ENCODE data around the gene LTBR.

LTBR gene

GRCh38 chr12:6369916-6370575, 13.9 kb upstream of the LTBR start:
- DNase-seq = no peak

GRCh38 chr12:6370576-6370935, 13.4 kb upstream of the LTBR start:
- no peak for DNase-seq

DNA sequence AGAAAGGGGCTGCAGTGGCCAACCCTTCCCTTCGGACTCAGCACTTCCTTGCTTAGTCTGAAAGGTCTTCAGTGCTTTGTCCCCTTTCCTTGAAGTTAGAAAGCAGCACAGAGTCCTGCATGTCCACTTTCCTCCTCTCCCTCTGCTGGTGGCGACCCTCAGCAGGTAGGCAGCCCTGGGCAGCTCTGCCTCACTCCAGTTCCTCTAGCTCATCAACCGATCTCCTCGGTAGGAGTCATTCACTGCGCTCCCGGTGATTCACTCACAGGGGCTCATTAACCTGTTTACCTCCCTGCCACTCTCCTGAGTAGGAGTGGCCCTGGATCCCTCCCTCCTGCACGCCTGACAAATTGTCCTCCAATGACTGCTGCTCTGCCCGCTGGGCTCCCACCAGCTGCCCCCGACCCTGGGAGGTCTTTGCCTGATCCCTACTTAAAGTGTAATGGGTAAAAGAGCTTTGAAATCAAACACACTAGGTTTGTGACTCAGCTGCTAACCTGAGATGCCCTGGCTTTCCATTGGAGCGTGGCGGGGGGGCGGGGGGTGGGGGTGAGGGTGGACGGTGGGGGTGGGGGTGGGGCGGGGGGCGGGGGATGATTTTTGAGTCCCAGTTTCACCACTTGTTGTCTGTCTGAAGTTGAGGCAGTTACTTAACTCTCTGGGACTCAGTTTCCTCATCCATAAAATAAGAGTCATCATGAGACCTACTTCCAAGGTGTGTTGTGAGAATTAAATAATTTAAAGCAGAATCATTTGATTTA, 12.8 kb upstream of the LTBR start:
- no peak for DNase-seq

DNA sequence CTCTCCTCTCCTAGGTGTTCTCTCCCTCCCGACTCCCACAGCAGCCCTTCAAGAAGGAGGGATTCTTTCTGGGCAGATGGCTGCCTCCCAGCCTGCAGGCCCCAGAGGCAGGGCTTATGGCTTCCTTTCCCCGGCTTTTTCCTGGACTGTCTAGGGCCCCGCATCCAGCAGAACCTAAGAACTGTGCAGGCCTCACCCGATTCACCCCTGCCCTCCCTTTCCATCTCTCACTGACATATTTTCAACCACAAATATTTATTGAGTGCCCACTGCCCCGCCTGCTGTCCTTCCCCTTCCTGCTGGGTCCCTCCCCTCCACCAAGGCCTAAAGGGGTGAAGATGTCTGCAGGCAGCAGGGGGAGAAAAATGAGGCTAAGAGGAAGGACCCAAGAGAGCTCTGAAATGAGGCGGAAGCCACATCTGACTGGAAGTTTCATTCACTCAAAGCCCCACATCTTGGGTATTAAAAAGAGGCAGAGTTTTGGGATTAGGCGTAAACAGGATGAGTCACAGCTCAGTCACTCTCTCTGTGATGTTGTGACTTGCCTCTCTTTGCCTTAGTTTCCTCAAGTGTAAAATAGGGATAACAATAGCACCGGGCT, 11.5 kb upstream of the LTBR start:
- peak; percentile 77 to 82 for DNase-seq

DNA sequence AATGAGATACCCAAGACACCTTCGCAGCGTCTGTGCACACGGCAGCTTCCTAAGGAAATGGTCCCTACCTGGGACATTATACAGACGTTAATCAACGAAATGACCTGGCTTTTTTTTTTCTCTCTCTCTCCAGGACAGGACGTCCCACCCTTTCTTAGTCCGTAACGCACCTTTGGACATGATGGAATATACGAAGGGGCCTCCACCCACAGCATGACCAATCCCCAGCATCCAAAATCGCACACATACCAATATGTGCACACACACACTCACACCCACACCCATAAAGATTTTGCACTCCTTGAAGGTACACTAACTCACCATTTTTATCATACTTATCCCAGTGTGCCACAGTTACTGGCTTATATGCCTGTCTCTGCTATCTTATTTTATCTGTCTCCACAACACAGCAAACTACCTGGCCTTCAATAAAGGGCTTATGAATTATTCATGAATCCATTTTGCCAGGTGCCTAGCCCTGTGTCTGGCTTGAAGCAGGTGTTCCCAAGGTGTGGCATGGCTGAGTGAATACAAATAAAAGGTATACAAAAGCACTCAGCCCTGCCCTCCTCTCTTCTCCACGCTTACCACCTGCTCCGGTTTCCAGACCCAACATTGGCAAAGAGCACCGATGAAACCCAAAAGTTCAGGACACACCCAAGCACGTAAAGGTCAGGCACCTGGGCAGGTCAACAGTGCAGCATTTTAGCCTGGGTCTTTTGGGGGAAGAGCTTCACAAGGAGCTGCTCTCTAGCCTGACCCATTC, 10.8 kb upstream of the LTBR start:
- no peak for DNase-seq

- DNase-seq = no peak
Measured at GRCh38 chr12:6374028-6374785, 9.8 kb upstream of the LTBR start.

GRCh38 chr12:6374786-6375160, 9.2 kb upstream of the LTBR start:
- DNase-seq = no peak

DNA sequence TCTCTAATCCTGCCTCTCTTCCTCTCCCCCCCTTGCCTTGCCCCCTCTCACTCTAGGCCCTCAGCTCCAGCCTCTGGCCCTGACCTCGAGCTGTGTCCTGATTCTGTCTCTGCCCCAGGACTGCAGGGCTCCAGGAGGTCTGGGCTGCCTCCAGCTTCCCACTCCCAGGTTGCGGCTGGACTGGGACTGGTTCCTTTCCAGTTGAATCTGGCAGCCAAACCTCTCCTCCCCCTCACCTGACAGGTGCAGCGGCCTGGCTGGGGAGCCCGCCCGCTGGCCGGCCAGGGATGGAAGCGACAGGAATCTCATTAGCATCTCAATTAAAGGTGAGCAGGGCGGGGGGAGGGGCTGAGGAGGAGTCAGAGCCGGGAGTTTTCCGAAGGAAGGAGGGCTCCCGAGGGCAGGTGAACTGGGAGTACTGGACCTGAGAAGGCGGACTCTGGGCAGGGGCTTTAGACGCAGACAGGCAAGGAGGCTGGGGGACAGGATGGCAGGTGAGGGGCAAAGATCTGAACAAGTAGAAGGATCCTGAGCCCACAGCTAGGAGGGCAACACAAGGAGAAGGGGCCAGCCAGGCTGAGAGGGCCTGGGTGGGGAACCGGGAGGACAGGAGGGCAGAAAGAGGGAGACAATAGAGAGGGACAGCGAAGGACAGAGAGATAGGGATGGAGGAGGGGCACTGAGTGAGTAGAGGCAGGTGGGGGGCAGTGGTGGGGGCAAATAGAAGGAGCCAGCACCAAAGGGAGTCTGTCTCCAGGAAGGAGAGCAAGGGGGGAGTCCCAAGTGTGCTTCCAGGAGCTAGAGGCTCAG, 8.5 kb upstream of the LTBR start, which contains the start of gene SCNN1A:
Gene SCNN1A (minus strand): TSS at position 295 of the 810 bp plus-strand sequence. CDS start 780 bp downstream, outside the sequence.
- DNase-seq = no peak

DNA sequence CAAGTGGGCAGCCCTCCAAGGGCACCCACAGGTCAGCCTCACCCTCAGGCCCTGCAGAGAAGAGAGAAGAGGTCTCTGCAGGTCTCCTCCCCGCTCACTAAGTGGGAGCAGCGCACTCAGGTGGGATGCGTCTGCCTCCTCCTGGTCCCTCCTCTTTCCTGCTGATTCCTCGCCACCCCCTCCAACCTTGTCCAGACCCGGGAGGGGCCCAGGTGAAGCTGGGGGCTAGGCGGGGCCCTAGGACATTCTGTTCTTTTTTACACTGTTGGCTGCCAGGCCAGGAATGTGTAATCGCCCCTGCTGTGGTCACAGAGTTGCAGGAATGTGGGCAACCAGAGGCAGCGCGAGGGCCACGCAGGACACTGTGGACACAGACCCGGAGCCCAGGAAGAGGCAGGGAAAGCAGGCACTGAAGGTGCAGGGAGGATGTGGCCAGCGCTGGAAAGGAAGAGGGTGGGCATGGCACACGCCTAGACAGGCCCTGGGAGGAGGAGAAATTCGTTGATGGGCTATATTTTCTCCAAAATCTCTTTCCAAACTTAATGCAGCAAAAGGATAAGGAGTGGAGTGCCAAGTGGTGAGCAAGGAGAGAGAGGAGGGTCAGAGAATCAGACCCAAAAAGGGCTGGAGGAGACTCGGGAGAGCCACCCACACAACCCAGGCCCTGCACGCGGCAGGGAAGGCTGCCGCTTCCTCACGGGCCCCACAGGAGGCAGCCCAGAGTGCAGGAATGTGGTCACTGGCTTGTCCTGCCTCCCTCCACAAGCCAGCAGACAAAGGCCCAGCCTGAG, 7.7 kb upstream of the LTBR start:
- DNase-seq = no peak

GRCh38 chr12:6376870-6377666, 6.9 kb upstream of the LTBR start:
- DNase-seq = no peak

DNA sequence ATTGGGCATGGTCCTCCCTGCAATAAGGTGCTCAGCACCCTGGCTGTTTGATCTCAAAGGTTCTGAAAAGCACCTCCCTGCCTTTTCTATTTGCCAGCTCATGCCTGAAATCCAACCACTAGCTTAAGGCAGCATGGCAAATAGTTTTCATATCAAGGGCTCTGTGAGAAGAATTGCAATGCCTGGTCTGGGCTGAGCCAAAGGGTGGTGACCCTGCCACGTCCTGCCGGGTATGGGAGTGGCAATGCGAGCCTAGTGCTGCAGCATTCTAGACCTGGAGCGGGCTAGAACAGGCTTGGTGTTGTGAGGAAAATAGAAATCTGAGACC, 6.3 kb upstream of the LTBR start:
- DNase-seq = no peak

DNA sequence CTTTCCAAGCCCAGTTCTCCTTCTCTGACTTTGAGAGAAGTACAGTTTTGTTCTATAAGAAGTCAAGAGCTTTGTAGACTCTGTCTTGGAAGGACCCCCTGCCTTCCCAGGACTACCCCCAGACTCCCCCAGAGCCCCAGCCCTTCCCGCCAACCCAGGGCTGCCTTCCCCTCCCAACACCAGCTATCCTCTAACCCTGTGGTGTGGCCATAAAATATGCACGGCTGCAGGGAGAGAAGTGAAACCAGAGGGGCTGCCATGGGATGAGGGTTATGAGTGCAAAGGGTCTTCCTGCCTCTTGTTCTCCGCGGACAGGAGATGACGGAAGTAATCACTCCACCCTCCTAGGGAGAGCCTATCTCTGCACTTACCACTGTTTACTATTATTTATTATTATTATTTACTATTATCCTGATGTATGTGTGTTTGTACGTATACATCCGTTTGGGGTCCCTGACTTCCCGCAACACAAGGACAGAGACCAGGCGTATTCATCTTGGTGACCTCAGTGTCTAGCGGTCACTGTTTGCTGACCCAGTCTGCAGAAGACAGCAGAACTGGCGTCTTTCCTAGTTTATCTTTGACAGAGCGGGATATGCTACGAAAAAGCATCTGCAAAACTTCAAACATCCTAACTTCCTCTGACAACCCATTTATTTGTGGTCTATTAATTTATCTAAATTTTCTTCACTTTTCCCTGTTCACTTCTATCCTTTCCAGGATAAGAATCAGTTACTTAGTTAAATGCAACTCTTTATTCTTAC, 5.1 kb upstream of the LTBR start:
- no peak for DNase-seq

DNA sequence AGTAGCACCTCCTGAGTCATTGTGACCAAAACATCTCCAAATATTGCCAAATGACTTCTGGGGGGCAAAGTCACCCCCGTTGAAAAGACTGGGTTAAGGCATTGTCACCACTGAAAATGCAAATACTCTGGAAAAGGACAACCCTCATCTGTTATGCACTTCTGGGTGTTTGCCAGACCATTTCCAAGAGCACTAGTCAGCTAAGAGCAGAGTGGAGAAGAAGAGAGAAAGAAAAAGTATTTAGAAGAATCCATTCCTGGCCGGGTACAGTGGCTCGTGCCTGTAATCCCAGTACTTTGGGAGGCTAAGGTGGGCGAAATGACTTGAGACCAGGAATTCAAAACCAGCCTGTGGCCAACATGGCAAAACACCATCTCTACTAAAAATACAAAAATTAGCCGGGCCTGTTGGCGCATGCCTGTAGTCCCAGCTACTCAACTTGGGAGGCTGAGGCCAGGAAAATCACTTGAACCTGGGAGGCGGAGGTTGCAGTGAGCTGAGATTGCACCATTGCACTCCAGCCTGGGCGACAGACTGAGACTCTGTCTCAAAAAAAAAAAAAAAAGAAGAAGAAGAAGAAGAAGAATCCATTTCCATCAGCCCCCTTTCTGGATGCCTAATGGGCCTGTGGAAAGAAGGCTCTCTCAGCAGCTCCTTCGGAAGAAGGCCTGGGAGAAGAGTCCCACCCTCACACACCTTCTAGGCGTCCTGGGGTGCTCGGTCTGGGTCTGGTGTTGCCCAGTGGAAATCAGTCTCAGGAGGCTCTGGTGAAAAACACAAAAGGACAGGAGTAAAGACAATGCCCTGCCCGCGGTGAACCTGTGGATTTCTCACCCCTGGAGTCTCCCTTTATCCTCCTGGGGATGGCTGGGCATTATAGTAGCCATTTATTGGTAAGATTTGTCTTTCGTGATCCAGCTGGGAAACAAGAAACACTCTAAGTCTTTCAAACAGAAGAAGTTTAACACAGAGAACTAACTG, 3.5 kb upstream of the LTBR start:
- DNase-seq = no peak

DNA sequence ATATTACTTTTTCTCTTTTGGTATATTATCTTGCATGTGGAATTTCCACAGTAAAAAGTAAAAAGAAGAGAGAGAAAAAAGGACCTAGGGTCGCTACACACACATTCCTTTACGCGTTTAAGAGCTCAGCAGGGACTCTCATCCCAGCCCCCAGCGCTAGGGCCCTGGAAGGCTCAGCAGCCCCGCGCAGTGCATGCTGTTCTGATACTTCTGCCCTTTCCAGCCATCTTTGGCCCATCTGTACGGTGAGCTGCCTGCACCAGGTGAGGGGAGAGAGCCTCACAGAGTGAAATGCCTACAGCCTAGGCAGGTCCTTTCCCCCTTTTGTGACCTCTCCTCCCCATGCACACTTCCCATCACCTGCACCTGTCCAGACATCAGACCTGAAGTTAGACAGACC, 1.6 kb upstream of the LTBR start:
- no peak for DNase-seq

- DNase-seq = no peak
Measured at GRCh38 chr12:6382982-6383381, 980 bp upstream of the LTBR start.

GRCh38 chr12:6384499-6385436, 806 bp downstream of the LTBR start:
- no peak for DNase-seq

DNA sequence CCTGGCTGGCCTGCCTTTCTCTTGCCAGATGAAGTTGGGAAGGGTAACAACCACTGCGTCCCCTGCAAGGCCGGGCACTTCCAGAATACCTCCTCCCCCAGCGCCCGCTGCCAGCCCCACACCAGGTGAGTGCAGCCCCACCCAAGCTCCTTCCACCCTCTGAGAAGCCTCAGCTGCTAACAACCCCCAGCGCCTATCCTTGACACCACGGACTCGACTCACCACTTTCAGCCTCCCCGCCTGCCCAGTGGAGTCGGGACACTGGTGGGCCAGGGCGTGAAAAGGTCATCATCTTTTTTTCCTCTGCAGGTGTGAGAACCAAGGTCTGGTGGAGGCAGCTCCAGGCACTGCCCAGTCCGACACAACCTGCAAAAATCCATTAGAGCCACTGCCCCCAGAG, 2.1 kb downstream of the LTBR start:
- no peak for DNase-seq

All from Kasumi-1 (cell line).